HL-60 (cell line): ENCODE results near the gene GCNT1.

ENCODE experiments used
- DNase-seq, 2 experiments: peaks; one replicate each; pipeline ENCODE4 v3.0.0-alpha.2; 2010 to 2020; ENCODE audit warnings: low read depth in 1 of 2, low spot score in 1 of 2
- H3K27ac ChIP-seq: fragments of 250-450 bp; sonication (Bioruptor Pico); replicated peaks from 2 replicates; pipeline ENCODE4 v1.5.1; 2020; ENCODE audit warnings: mild to moderate bottlenecking, moderate library complexity
- H3K27me3 ChIP-seq: fragments of 250-450 bp; sonication (Bioruptor Pico); 2 replicates; pipeline ENCODE4 v1.5.1; 2021; ENCODE audit warnings: mild to moderate bottlenecking, moderate library complexity; ENCODE audit not compliant: insufficient read depth, poor library complexity, severe bottlenecking
- H3K4me3 ChIP-seq: replicated peaks from 2 replicates; pipeline ENCODE4 v1.5.1; 2011; ENCODE audit warnings: mild to moderate bottlenecking, control low read depth, low read length; ENCODE audit not compliant: insufficient read depth
- GABPA ChIP-seq: IDR thresholded peaks from 2 replicates; pipeline ENCODE4 v1.6.1; 2012; ENCODE audit warnings: low read depth
- POLR2AphosphoS5 ChIP-seq: IDR thresholded peaks from 2 replicates; pipeline ENCODE4 v1.6.1; 2012; ENCODE audit warnings: low read depth
- REST ChIP-seq: IDR thresholded peaks from 2 replicates; pipeline ENCODE4 v1.6.1; 2012; ENCODE audit warnings: low read depth; ENCODE audit not compliant: insufficient replicate concordance
- SPI1 ChIP-seq: IDR thresholded peaks from 2 replicates; pipeline ENCODE4 v1.6.1; 2012; ENCODE audit warnings: low read depth, mild to moderate bottlenecking, borderline replicate concordance
- TF ChIP-seq, protein P1 (sequence below): IDR thresholded peaks from one replicate; pipeline ENCODE4 v1.5.1; 2011; ENCODE audit warnings: low read length, control low read depth, inconsistent platforms; ENCODE audit not compliant: insufficient read depth

The GCNT1 gene

DNA sequence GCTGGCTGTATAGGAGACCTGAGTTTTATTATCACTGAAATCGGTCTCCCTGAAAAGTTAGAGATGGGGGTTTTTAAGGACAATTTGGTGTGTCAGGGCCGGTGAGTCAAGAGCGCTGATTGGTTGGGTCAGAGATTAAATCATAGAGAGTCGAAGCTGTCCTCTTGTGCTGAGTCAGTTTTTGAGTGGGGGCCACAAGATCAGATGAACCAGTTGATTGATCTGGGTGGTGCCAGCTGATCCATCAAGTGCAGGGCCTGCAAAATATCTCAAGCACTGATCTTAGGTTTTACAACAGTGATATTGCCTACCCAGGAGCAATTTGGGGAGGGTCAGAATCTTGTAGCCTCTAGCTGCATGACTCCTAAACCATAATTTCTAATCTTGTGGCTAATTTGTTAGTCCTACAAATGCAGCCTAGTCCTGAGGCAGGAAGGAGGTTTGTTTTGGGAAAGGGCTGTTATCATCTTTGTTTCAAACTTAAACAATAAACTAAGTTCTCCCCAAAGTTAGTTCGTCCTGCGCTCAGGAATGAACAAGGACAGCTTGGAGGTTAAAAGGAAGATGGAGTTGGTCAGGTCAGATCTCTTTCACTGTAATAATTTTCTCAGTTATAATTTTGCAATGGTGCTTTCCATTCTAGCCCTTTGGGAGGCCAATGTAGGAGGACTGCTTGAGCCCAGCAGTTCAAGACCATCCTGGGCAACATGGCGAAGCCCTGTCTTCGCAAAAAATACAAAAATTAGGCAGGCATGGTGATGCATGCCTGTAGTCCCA lies 33.1 kb upstream of the GCNT1 start:
- Histone ChIP-seq H3K27me3 (no peaks in the 10 kb centered on the region), H3K27ac (no peak overlapping the region), H3K4me3 (no peak overlapping the region)
- DNase-seq = no peak
- TF ChIP-seq REST (no peak), POLR2AphosphoS5 (no peak), SPI1 (no peak), GABPA (no peak)
- TF ChIP-seq, protein P1, sequence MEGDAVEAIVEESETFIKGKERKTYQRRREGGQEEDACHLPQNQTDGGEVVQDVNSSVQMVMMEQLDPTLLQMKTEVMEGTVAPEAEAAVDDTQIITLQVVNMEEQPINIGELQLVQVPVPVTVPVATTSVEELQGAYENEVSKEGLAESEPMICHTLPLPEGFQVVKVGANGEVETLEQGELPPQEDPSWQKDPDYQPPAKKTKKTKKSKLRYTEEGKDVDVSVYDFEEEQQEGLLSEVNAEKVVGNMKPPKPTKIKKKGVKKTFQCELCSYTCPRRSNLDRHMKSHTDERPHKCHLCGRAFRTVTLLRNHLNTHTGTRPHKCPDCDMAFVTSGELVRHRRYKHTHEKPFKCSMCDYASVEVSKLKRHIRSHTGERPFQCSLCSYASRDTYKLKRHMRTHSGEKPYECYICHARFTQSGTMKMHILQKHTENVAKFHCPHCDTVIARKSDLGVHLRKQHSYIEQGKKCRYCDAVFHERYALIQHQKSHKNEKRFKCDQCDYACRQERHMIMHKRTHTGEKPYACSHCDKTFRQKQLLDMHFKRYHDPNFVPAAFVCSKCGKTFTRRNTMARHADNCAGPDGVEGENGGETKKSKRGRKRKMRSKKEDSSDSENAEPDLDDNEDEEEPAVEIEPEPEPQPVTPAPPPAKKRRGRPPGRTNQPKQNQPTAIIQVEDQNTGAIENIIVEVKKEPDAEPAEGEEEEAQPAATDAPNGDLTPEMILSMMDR = no peak

DNA sequence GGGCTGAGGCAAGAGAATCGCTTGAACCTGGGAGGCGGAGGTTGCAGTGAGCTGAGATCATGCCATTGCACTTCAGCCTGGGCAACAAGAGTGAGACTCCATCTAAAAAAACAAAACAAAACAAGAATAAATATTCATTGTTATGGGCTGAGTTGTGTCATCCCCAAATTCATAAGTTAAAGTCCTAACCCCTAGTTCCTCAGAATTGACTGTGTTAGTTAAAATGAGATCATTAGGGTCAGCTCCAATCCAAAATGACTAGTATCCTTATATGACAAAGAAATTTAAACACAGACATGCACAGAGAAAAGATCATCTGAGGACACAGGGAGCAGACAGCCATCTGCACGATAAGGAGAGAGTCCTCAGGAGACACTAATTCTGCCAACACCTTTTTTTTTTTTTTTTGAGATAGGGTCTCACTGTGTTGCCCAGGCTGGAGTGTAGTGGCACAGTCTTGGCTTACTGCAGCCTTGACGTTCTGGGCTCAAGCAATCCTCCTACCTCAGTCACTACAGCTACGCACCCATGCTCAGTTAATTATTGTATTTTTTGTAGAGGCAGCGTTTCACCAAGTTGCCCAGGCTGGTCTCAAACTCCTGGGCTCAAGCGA lies 32.1 kb upstream of the GCNT1 start:
- Histone ChIP-seq H3K27me3 (no peaks in the 10 kb centered on the region), H3K27ac (no peak overlapping the region), H3K4me3 (no peak overlapping the region)
- no peak for DNase-seq
- TF ChIP-seq GABPA (no peak), POLR2AphosphoS5 (no peak), SPI1 (no peak), REST (no peak)
- TF ChIP-seq, protein P1 = no peak

GRCh38 chr9:76431601-76432000 lies 27.4 kb upstream of the GCNT1 start:
- TF ChIP-seq, protein P1 = no peak
- TF ChIP-seq GABPA = no peak
- TF ChIP-seq REST = no peak
- no peak for TF ChIP-seq POLR2AphosphoS5
- TF ChIP-seq SPI1 = no peak
- DNase-seq = no peak
- Histone ChIP-seq H3K4me3 (no peak overlapping the region), H3K27me3 (no peaks in the 10 kb centered on the region), H3K27ac (no peak overlapping the region)
